ENCODE data around the gene CSHL1. TPM values are rescaled to one million over a fixed set of nuclear protein-coding genes. Genes with fewer than 3 reads are reported as not detected.

The CSHL1 gene
- not detected in 5 replicates for total RNA-seq (2022; extraction: Qiagen RNA extraction; ENCODE audit: low read depth)

DNA sequence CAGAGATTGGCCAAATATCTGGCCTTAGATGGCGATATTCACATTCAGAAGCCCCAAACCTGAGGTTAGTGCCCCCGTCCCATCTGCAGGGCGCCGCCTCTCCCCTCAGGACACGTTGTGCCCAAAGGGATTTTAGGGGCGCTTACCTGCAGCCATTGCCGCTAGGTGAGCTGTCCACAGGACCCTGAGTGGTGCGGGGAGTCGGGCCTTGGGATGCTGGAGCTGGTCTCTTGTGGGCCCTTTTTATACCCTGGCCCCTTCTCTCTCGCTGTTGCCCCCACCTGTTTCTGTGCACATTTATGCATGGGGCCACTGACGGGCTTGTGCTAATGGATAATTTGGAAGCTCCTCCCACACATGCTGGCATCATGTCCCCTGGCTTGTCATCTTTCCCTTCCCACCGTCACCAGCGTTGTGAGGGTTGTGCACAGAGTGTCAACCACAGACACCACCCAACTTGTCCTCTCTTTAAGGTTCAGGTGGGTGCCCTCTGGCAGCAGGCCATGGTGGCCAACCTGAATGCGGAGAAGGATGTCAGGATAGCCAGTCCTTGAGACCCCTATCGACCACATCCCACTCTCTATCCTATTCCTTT, at the start of gene CSHL1:
Gene CSHL1, minus strand, starts transcription at position 218 of the 595 bp plus-strand sequence. Its CDS starts 62 bp downstream, at position 156.

DNA sequence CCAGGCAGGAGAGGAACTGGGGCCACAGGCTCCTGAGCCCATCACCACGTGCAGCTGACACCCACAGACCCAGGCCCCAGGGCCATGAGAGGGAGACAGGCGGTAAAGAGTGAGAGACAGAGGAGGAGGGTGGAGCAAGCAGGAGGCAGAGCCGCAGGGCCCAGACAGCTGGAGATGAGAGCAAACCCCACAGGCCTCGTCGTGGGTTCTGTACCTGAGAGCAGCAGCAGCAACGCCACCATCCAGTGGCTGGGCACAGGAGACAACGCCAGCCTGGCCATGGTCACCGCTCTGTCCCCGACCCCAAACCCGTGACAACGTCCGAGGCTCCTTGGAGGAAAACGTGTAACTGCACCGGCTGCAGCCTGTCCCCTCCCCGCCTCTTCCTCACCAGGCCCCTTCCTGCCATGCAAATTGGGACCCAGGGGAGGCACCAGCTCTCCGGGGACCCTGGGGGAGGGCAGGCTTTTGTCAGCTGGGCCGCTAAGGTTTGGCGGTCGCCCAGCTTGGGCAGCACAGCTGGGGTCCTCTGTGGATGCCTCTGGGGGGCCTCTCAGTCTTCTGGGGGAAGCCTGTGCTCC, 21.0 kb upstream of the CSHL1 start, which contains the start of gene CD79B:
Gene CD79B, minus strand, starts transcription at position 351 of the 581 bp plus-strand sequence. Its CDS starts 70 bp downstream, at position 281.

DNA sequence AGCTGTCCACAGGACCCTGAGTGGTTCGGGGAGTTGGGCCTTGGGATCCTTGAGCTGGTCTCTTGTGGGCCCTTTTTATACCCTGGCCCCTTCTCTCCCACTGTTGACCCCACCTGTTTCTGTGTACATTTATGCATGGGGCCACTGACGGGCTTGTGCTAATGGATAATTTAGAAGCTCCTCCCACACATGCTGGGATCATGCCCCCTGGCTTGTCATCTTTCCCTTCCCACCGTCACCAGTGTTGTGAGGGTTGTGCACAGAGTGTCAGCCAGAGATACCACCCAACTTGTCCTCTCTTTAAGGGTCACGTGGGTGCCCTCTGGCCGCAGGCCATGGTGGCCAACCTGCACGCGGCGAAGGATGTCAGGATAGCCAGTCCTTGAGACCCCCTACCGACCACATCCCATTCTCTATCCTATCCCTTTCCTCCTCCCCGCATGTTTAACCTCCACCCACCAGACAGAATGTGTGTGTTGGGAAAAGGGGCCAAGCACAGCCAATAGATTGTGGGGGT, 7.8 kb upstream of the CSHL1 start, which contains the start of gene GH1:
Gene GH1, minus strand, starts transcription at position 51 of the 517 bp plus-strand sequence. CDS start 63 bp downstream, outside the sequence.

DNA sequence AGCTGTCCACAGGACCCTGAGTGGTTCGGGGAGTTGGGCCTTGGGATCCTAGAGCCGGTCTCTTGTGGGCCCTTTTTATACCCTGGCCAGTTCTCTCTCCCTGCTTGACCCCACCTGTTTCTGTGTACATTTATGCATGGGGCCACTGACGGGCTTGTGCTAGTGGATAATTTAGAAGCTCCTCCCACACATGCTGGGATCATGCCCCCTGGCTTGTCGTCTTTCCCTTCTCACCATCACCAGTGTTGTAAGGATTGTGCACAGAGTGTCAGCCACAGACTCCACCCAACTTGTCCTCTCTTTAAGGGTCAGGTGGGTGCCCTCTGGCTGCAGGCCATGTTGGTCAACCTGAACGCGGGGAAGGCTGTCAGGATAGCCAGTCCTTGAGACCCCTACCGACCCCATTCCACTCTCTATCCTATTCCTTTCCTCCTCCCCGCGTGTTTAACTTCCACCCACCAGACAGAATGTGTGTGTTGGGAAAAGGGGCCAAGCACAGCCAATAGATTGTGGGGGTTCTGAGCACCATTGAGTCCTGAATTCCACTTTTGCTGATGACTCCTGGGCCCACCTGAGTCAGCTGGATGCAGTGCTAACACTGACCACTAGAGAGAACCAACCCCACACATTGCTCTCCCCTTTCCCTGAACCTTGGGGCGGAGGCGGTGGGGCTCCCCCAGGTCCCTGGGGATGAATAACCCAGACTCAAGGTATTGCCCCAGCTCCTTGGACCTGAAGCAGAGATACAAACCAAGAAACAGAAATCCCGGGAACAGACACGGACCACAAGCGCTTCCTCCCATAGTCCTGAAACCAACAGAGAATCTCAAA, 14.3 kb downstream of the CSHL1 start, which contains the start of gene CSH1:
Gene CSH1, minus strand, starts transcription at position 51 of the 831 bp plus-strand sequence. CDS start 63 bp downstream, outside the sequence.

DNA sequence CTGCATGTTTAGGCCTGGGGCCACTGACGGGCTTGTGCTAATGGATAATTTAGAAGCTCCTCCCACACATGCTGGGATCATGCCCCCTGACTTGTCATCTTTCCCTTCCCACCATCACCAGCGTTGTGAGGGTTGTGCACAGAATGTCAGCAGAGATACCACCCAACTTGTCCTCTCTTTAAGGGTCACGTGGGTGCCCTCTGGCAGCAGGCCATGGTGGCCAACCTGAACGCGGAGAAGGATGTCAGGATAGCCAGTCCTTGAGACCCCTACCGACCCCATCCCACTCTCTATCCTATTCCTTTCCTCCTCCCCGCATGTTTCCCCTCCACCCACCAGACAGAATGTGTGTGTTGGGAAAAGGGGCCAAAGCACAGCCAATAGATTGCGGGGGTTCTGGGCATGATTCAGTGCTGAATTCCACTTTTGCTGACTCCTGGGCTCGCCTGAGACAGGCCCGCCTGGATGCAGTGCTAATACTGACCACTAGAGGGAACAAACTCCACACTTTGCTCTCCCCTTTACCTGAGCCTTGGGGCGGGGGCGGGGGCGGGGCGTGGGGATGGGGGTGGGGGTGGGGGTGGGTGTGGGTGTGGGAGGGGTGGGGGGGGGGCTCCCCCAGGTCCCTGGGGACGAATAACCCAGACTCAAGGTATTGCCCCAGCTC, 29.0 kb downstream of the CSHL1 start, which contains the start of gene GH2:
Gene GH2, minus strand, starts transcription at position 10 of the 667 bp plus-strand sequence. CDS start 143 bp downstream, outside the sequence.

DNA sequence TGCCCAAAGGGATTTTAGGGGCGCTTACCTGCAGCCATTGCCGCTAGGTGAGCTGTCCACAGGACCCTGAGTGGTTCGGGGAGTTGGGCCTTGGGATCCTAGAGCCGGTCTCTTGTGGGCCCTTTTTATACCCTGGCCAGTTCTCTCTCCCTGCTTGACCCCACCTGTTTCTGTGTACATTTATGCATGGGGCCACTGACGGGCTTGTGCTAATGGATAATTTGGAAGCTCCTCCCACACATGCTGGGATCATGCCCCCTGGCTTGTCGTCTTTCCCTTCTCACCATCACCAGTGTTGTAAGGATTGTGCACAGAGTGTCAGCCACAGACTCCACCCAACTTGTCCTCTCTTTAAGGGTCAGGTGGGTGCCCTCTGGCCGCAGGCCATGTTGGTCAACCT, 37.5 kb downstream of the CSHL1 start, which contains the start of gene CSH2:
Gene CSH2, minus strand, starts transcription at position 101 of the 400 bp plus-strand sequence. Its CDS starts 63 bp downstream, at position 38.

Other genes starting within 250 kb of the CSHL1 start
- gene LIMD2, start 211.1 kb downstream of the CSHL1 start, total RNA-seq (2022; extraction: Qiagen RNA extraction; ENCODE audit: low read depth): 5.9 to 15.6 TPM (median 13.4 TPM) in 5 replicates
- 25.3 to 30.1 TPM (median 26.8 TPM) in 5 replicates for gene STRADA, start 169.5 kb downstream of the CSHL1 start, total RNA-seq (2022; extraction: Qiagen RNA extraction; ENCODE audit: low read depth)
- gene CCDC47, start 137.7 kb downstream of the CSHL1 start, total RNA-seq (2022; extraction: Qiagen RNA extraction; ENCODE audit: low read depth): 95.9 to 135 TPM (median 108 TPM) in 5 replicates
- 86.2 to 127 TPM (median 101 TPM) in 5 replicates for gene DDX42, start 137.1 kb downstream of the CSHL1 start, total RNA-seq (2022; extraction: Qiagen RNA extraction; ENCODE audit: low read depth)
- 204 to 242 TPM (median 212 TPM) in 5 replicates for gene PSMC5, start 83.8 kb downstream of the CSHL1 start, total RNA-seq (2022; extraction: Qiagen RNA extraction; ENCODE audit: low read depth)
- 55.3 to 68.1 TPM (median 57.2 TPM) in 5 replicates for gene FTSJ3, start 83.6 kb downstream of the CSHL1 start, total RNA-seq (2022; extraction: Qiagen RNA extraction; ENCODE audit: low read depth)
- 45.9 to 66.3 TPM (median 59.3 TPM) in 5 replicates for gene SMARCD2, start 68.6 kb downstream of the CSHL1 start, total RNA-seq (2022; extraction: Qiagen RNA extraction; ENCODE audit: low read depth)
- not detected in 5 replicates for gene CSH2, start 37.6 kb downstream of the CSHL1 start, total RNA-seq (2022; extraction: Qiagen RNA extraction; ENCODE audit: low read depth)
- not detected in 5 replicates for gene GH2, start 29.3 kb downstream of the CSHL1 start, total RNA-seq (2022; extraction: Qiagen RNA extraction; ENCODE audit: low read depth)
- gene CSH1, start 14.7 kb downstream of the CSHL1 start, total RNA-seq (2022; extraction: Qiagen RNA extraction; ENCODE audit: low read depth): not detected in 5 replicates
- not detected in 5 replicates for gene GH1, start 7.6 kb upstream of the CSHL1 start, total RNA-seq (2022; extraction: Qiagen RNA extraction; ENCODE audit: low read depth)
- gene CD79B, start 21.1 kb upstream of the CSHL1 start, total RNA-seq (2022; extraction: Qiagen RNA extraction; ENCODE audit: low read depth): 0.20 to 0.70 TPM in 2 of 5 replicates, not detected in the others
- gene SCN4A, start 61.7 kb upstream of the CSHL1 start, total RNA-seq (2022; extraction: Qiagen RNA extraction; ENCODE audit: low read depth): 0.01 to 0.11 TPM (median 0.07 TPM) in 4 of 5 replicates, not detected in the other
- 0.66 to 1.8 TPM (median 0.68 TPM) in 5 replicates for gene PRR29, start 87.1 kb upstream of the CSHL1 start, total RNA-seq (2022; extraction: Qiagen RNA extraction; ENCODE audit: low read depth)
- not detected in 5 replicates for gene ICAM2, start 109.4 kb upstream of the CSHL1 start, total RNA-seq (2022; extraction: Qiagen RNA extraction; ENCODE audit: low read depth)
- 2.3 to 5.4 TPM (median 4.0 TPM) in 5 replicates for gene ERN1, start 218.9 kb upstream of the CSHL1 start, total RNA-seq (2022; extraction: Qiagen RNA extraction; ENCODE audit: low read depth)